Heart left ventricle (tissue), 16 donors: ENCODE results near the gene MREG. TPM values are rescaled to one million over a fixed set of nuclear protein-coding genes. Genes with fewer than 3 reads are reported as not detected.

Experiments
- ATAC-seq, 4 donors: fragments of 200-7000 bp; cut with Tn5 transposase; one replicate each; pipeline ENCODE4 v1.9.1; 2020 to 2022; ENCODE audit warnings: moderate library complexity in 4 of 4, mild to moderate bottlenecking in 3 of 4, moderate number of reproducible peaks in 1 of 4
- DNase-seq, 5 donors: peaks; one replicate each; pipeline ENCODE4 v3.0.0-alpha.2; 2020
- H3K27ac ChIP-seq, 12 donors: fragments of 200-600 bp; sonication (generic) in 4 of 12; one replicate each; pipeline versions ENCODE4 v1.5.0 to v1.8.0; 2016 to 2022; ENCODE audit warnings: mild to moderate bottlenecking in 2 of 12
- H3K27me3 ChIP-seq, 9 donors: fragments of 200-600 bp; sonication (generic) in 2 of 9; one replicate each; pipeline versions ENCODE4 v1.5.1 to v1.8.0; 2016 to 2022; ENCODE audit warnings: mild to moderate bottlenecking in 3 of 9
- H3K36me3 ChIP-seq, 9 donors: fragments of 200-600 bp; sonication (generic) in 2 of 9; one replicate each; pipeline versions ENCODE4 v1.5.0 to v1.8.0; 2018 to 2022; ENCODE audit warnings: mild to moderate bottlenecking in 2 of 9
- H3K4me1 ChIP-seq, 12 donors: fragments of 200-600 bp; sonication (generic) in 4 of 12; one replicate each; pipeline versions ENCODE4 v1.5.0 to v1.8.0; 2016 to 2022; ENCODE audit warnings: mild to moderate bottlenecking in 3 of 12
- H3K4me3 ChIP-seq, 12 donors: fragments of 200-600 bp; sonication (generic) in 4 of 12; one replicate each; pipeline versions ENCODE4 v1.5.0 to v1.8.0; 2017 to 2022; ENCODE audit warnings: mild to moderate bottlenecking in 9 of 12, moderate library complexity in 4 of 12
- H3K9me3 ChIP-seq, 12 donors: fragments of 200-600 bp; sonication (generic) in 4 of 12; one replicate each; pipeline versions ENCODE4 v1.5.0 to v1.8.0; 2016 to 2022; ENCODE audit warnings: mild to moderate bottlenecking in 1 of 12
- CTCF ChIP-seq, 12 donors: fragments of 200-600 bp; sonication (generic) in 4 of 12; IDR thresholded peaks; one replicate each; pipeline versions ENCODE4 v1.5.0 to v1.8.0; 2018 to 2022; ENCODE audit warnings: antibody characterized with exemption in 12 of 12, mild to moderate bottlenecking in 5 of 12
- POLR2A ChIP-seq, 2 donors: fragments of 450-650 bp; IDR thresholded peaks; one replicate each; pipeline ENCODE4 v1.6.1; 2017; ENCODE audit warnings: antibody characterized with exemption in 2 of 2, mild to moderate bottlenecking in 2 of 2, moderate library complexity in 2 of 2
- WGBS, 4 donors: extraction: QIAGEN DNeasy Blood & Tissue Kit in 2 of 4; methylation state at CpG; one replicate each; pipeline versions ENCODE4 v1.1.5 to v1.1.7; 2013 to 2018; 5-methylcytosine and 5-hydroxymethylcytosine counted together
- intact Hi-C, 10 donors: fragments of 100-400 bp; cut with DNase I; formaldehyde crosslinking; loops; one replicate each; pipeline versions ENCODE4 v1.11.1 to v1.14.2; 2022
- polyA plus RNA-seq, 2 donors: library from polyadenylated mRNA; stranded (reverse); fragments of 200-250 nt; gene quantifications; one replicate each; pipeline ENCODE4 v1.2.3, GENCODE V29; 2013
- total RNA-seq, 9 donors: library from RNA; depleted of rRNA in 2 of 9; stranded (reverse); fragments of >200 nt in 2 of 9; fragmentation: NEBNext Ultra II Directional in 3 of 9; extraction: Animal tissue kit (Norgen Biotek cat#: 25700) in 3 of 9; gene quantifications; one replicate each; pipeline versions ENCODE4 v1.1.0 to v1.2.4, GENCODE V29; 2016 to 2023
- donor health status: ischemic (EF 13 %, LVEDD 7.1; RV severe dilation, severe dysfunction).
- donor health status: healthy with polysubstance abuse.
- donor health status: DM: no; HTN: yes; CAD: no.
- donor health status: DM: no; HTN: no; CAD: no.
- donor health status: ischemic (EF 25% LVEDD 6.9; RV normal size, moderate dysfunction).
- donor health status: ischemic (EF 25% LVEDD 5.7; RV mildly dilated, moderate dysfunction).
- donor health status: healthy.
- donor health status: DM: yes; HTN: yes; CAD: no.
- donor health status: ischemic (EF 35%, LVEDD 5.7; RV mildly dilated, moderate dysfunction).
- donor health status: nonischemic (EF 11% LVEDD 7.7; RV severe dilation, severe dysfunction).
- donor health status: DM: yes; HTN: yes; CAD: no.
- donor health status: PGD.
- donor health status: ischemic (EF 29% LVEDD 5.4; RV normal size, mild dysfunction).
- donor health status: nonischemic (EF 23%, LVEDD 6.1; RV moderate dilation, normal function).

The MREG gene
- total and polyA plus RNA-seq, 11 donors = 0.14 to 2.4 (median 0.34) TPM; not detected in 1

GRCh38 chr2:216049452-216049851 lies 36.1 kb upstream of the MREG start:
- H3K9me3 ChIP-seq = peaks cover 0 to 6% (median 0%) of the 10 kb centered on the region in 12 donors
- no peak overlapping the region for H3K27ac ChIP-seq
- ATAC-seq = no peak
- DNase-seq = no peak
- no peak overlapping the region for H3K4me3 ChIP-seq
- no peaks in the 10 kb centered on the region for H3K27me3 ChIP-seq
- TF ChIP-seq CTCF (IDR thresholded peaks at IDR 0.05) (no peak), POLR2A (IDR thresholded peaks at IDR 0.05) (no peak)
- peaks cover 0 to 16% (median 0%) of the 10 kb centered on the region in 9 donors for H3K36me3 ChIP-seq
- 93 to 98% (median 96%) methylated on average over 2 of the region's 2 CpGs for WGBS, 4 donors
- no peaks in the 10 kb centered on the region for H3K4me1 ChIP-seq
- intact Hi-C loops = no loop called here

- ATAC-seq (no peak), DNase-seq (no peak)
- Histone ChIP-seq H3K27ac (no peak overlapping the region), H3K4me3 (no peak overlapping the region), H3K9me3 (peaks cover 0 to 3% (median 0%) of the 10 kb centered on the region in 12 donors), H3K27me3 (no peaks in the 10 kb centered on the region), H3K36me3 (peaks cover 0 to 30% (median 0%) of the 10 kb centered on the region in 9 donors), H3K4me1 (no peaks in the 10 kb centered on the region)
- TF ChIP-seq CTCF (IDR thresholded peaks at IDR 0.05) = no peak
- no peak for TF ChIP-seq POLR2A (IDR thresholded peaks at IDR 0.05)
- WGBS, 4 donors = 92 to 97% (median 95%) methylated on average over 2 of the region's 2 CpGs
- intact Hi-C loops = no loop called here
Observed at GRCh38 chr2:216047397-216047796, 34.0 kb upstream of the MREG start.

DNA sequence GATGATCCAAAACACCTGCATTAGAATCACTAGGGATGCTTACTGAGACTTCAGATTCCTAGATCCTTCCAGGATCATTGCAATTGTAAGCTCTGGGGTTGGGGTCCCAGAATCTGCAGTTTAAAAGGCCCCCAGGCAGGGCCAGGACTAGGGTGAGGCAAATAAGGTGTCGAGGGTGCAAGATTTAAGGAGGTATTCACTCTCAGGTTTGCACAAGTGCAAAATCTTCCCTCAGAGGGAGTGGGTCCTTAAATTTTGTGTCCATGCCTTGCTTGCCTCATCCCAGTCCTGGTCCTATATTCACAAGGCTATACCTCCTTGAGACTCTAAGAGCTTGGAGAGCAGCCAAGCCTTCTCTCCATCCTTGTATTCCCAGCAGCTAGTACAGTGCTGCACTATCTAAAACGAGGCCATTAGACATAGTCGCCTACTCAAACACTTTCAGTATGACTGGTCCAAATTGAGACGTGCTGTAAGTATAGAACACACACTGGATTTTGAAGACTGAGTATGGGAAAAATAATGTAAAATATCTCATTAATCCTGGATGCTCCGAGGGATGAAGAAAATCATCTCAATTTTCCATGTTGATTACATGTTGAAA lies 31.6 kb upstream of the MREG start:
- WGBS, 4 donors = 57 to 65% (median 62%) methylated on average over 5 of the region's 5 CpGs
- ATAC-seq (no peak), DNase-seq (no peak)
- Histone ChIP-seq H3K36me3 (peaks cover 0 to 43% (median 3%) of the 10 kb centered on the region in 9 donors), H3K4me1 (no peaks in the 10 kb centered on the region), H3K4me3 (no peak overlapping the region), H3K27ac (no peak overlapping the region), H3K27me3 (no peaks in the 10 kb centered on the region), H3K9me3 (no peaks in the 10 kb centered on the region)
- intact Hi-C loops = no loop called here
- no peak for TF ChIP-seq CTCF (IDR thresholded peaks at IDR 0.05)
- TF ChIP-seq POLR2A (IDR thresholded peaks at IDR 0.05) = no peak

- intact Hi-C loops = no loop called here
- no peak for DNase-seq
- H3K27me3 ChIP-seq = no peaks in the 10 kb centered on the region
- 88 to 98% (median 96%) methylated on average over 5 of the region's 5 CpGs for WGBS, 4 donors
- TF ChIP-seq POLR2A (IDR thresholded peaks at IDR 0.05) (no peak), CTCF (IDR thresholded peaks at IDR 0.05) (no peak)
- no peak overlapping the region for H3K27ac ChIP-seq
- no peaks in the 10 kb centered on the region for H3K4me1 ChIP-seq
- ATAC-seq = no peak
- peaks cover 0 to 50% (median 3%) of the 10 kb centered on the region in 9 donors for H3K36me3 ChIP-seq
- H3K4me3 ChIP-seq = no peak overlapping the region
- H3K9me3 ChIP-seq = no peaks in the 10 kb centered on the region
Observed at GRCh38 chr2:216043949-216044348, 30.6 kb upstream of the MREG start.
